COLO829 (cell line): Measurements from ENCODE around the gene PLPP6.

Experiments used
- DNase-seq: peaks from one replicate; pipeline ENCODE4 v3.0.0; 2012; ENCODE audit warnings: low spot score

The PLPP6 gene

DNA sequence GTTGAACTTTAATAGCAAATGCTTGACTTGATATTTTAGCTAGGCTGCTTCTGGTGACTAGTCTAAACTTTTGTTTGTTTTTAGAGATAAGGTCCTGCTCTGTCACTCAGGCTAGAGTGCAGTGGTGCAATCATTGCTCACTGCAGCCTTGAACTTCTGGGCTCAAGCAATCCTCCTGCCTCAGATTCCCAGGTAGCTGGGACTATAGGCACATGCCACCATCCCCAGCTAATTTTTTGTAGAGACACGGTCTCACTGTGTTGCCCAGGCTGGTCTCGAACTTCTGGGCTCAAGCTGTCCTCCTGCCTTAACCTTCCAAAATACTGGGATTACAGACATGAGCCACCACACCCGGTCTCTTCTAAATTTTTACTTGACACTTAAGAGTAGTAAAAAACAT, 38.0 kb downstream of the PLPP6 start:
- DNase-seq, result no peak

DNA sequence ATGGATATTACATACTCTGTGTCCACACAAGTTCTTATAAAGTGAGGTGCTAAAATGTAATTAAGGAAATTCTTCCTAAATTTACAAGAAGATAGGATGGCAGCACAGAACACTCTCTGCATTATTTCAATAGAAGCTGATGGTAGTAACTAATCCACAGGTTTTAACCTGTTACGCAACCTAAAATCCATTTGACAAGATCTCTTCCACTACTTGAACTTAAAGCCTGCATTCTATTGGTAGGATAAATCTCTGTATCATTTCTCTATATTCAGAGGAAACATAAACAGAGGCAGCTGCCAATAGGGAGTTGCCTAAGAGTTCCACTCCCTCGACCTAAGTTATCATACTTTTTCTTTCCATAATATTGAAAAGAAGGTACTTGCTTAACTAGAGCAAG, 38.8 kb downstream of the PLPP6 start:
- DNase-seq, result no peak

DNA sequence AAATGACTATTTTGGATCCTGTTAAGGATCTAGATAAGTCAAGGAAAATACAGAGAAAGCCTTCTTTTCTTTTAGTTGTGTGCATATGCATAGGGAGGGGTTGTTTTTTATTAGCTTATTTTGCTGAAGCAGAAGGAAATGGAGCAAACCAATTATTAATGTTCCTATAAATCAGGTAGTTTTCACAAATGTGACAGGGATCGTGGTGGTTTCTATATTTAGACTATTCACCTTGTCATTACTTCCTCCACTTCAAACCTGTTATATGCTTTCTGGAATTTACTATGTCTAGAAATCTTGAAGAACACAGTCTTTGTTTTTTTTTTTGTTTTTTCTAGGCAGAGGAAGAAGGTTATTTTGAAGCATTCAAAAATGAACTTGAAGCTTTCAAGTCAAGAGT, 39.4 kb downstream of the PLPP6 start:
- no peak for DNase-seq

DNA sequence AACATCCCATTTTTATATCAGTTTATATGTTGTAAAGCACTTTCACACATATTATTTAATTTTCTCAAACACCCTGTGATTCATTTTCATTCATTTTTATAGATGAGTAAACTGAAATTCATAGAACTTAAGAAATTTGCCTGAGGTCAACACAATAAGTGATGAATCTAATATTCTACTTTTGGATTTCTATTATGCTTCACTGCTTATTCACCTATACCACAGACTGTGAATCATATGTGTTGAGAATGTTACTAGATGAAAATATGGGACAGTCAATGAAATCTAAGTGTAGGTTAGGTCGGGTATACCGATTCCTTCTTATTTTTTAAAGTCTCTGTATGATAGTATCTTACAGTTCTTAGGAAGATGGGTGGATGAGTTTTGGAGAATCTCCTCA, 42.0 kb downstream of the PLPP6 start:
- no peak for DNase-seq

DNA sequence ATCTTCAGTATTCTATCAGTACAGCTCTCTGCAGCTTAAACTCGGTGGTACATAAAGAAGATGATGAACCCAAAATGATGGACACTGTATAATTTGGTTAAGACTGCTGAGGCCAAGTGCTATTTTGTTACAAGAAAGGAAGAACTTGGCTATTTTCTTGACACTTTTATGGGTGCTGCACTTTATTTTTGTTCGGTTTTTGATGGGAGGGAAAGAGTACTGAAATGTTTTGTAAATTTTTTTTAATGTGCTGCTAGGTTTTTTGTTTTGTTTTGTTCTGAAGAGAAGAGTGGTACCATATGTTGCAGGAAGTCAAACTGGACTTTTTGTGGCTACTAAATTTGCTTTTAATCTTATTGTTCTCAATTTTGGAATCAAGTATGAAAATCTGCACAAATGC, 43.9 kb downstream of the PLPP6 start:
- DNase-seq, result no peak

DNA sequence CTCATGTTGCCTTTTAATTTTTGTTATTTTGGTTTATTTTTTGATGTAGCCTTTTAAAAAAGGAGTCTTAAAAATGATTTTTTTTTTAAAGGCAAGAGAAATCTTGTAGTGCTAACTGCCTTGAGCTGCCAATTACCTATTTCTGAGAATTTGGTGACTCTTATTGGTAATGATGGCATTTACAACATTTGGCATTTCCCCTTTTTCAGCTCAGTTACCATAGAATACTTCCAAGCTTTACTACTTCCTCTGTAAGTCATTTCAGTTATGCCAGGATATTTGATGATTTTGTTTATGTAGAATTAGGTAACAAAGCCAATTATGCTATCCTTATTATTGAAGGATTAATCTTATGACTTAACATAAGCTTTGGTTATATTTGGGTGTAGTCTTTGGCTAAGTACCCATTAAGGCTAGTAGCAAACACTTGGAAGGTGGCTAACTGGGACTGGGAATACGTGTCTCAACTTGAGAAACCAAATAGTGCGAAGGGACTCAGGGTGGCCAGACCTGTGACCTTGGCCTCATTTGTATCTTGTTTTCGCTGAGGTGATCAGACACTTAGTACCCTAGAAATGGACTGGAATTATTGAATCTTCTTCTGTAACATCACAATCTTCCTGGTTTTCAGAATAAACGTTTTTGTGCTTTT, 45.0 kb downstream of the PLPP6 start:
- no peak for DNase-seq

DNA sequence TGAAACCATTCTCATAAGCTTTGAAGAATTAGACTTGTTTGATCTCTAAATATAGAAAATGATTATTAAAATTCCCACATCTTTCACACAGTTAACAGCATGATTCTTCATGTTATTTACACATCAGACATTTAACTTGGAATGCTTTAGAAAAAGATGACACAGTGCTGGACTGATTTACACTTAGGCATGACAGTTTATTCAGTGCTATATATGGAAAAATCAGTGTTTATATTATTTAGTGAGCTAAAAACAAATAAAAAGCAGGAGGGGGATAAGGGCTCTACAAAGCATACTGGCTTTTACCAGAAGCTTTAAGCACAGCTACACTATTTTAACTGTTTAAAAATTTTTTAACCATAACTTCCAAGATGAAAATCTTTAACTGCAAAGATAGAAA, 47.3 kb downstream of the PLPP6 start:
- no peak for DNase-seq

DNA sequence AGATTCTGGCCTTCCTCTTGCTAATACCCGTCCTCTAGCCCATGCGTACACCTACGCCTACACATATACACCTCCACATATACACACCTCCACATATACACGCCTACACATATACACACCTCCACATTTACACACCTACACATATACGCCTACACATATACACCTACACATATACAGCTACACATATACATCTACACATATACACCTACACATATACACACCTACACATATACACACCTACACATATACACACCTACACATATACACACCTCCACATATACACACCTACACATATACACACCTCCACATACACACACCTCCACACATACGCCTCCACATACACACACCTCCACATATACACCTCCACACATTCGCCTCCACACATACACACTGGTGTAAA, 51.8 kb downstream of the PLPP6 start:
- no peak for DNase-seq

DNA sequence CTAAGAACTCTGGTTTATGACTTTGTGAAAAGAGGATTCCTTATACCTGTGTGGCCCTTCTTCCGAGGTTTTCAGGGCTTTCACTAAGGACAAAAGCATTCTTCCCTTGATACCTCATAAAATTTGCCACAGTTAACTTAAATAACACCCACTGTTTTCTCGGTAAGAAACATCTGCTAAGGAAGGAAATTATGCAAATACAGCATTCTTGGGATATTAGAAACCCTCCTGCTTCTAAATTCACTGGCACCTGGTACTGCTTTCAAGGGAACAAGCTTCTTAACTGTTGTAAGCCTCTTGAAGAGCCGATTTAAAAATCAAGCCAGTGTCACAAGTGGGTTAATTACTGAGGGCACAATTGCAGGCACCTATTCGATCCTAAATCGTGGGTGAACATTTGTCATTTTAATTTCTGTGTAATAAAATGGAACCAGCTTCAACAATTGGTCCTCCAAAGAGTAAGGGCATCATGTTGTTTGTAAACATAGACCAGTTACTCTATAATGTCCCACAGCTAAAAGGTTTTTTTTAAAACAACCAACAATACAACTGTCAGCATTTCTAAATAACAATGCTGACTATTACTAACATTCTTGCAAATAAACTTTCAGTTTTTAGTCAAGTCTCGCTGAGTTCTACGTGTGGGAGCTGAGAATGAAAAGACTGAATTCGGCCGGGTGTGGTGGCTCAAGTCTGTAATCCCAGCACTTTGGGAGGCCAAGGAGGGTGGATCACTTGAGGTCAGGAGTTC, 52.3 kb downstream of the PLPP6 start:
- no peak for DNase-seq
